Measurements from ENCODE around the gene ZNF418. TPM values are rescaled to one million over a fixed set of nuclear protein-coding genes. Genes with fewer than 3 reads are reported as not detected.
"Not testable (repeated sequence)": the region's sequence is repeated elsewhere in the genome, so short reads cannot be mapped to it uniquely, and the experiment has no call there.

ZNF418 gene
- total and polyA plus RNA-seq, 9 donors: 6.7 to 15.6 (median 8.4) TPM

GRCh38 chr19:57947088-57947418 lies 11.9 kb upstream of the ZNF418 start:
- Histone ChIP-seq H3K4me3 (ENCODE audit: low read length) (peak overlapping the region; percentile 69), H3K9me3 (replicated peaks; ENCODE audit: control insufficient read depth, low read depth, low read length) (peaks cover 34% of the 10 kb centered on the region), H3K4me1 (ENCODE audit: control insufficient read depth, insufficient read depth, low read length) (peaks cover 10% of the 10 kb centered on the region), H3K27ac (ENCODE audit: low read length) (peak overlapping the region; percentile 80), H3K36me3 (ENCODE audit: control insufficient read depth, insufficient read depth, low read length) (peaks cover 24% of the 10 kb centered on the region), H3K27me3 (ENCODE audit: control insufficient read depth, insufficient read depth, low read length) (no peaks in the 10 kb centered on the region)
- no peak for DNase-seq
- under 1% methylated on average over 14 of the region's 18 CpGs for WGBS (ENCODE audit: insufficient coverage)

- WGBS (ENCODE audit: insufficient coverage): 72% methylated on average over 2 of the region's 2 CpGs
- H3K27ac ChIP-seq (ENCODE audit: low read length): no peak overlapping the region
These were observed 11.1 kb upstream of the ZNF418 start for GRCh38 chr19:57946316-57946715.

GRCh38 chr19:57941593-57941992 lies 6.4 kb upstream of the ZNF418 start:
- Histone ChIP-seq H3K4me3 (ENCODE audit: low read length) (no peak overlapping the region), H3K27me3 (ENCODE audit: control insufficient read depth, insufficient read depth, low read length) (no peaks in the 10 kb centered on the region), H3K36me3 (ENCODE audit: control insufficient read depth, insufficient read depth, low read length) (peaks cover 40% of the 10 kb centered on the region), H3K4me1 (ENCODE audit: control insufficient read depth, insufficient read depth, low read length) (peaks cover 6% of the 10 kb centered on the region), H3K9me3 (replicated peaks; ENCODE audit: control insufficient read depth, low read depth, low read length) (peaks cover 58% of the 10 kb centered on the region), H3K27ac (ENCODE audit: low read length) (no peak overlapping the region)
- WGBS (ENCODE audit: insufficient coverage): 100% methylated on average over 2 of the region's 3 CpGs
- DNase-seq: no peak

More at GRCh38 chr19:57946316-57946715, 11.1 kb upstream of the ZNF418 start:
- no peaks in the 10 kb centered on the region for H3K27me3 ChIP-seq (ENCODE audit: control insufficient read depth, insufficient read depth, low read length)
- H3K4me3 ChIP-seq (ENCODE audit: low read length): peak overlapping the region; percentile 69
- peaks cover 31% of the 10 kb centered on the region for H3K36me3 ChIP-seq (ENCODE audit: control insufficient read depth, insufficient read depth, low read length)
- H3K4me1 ChIP-seq (ENCODE audit: control insufficient read depth, insufficient read depth, low read length): peaks cover 10% of the 10 kb centered on the region
- no peak for DNase-seq
- H3K9me3 ChIP-seq (replicated peaks; ENCODE audit: control insufficient read depth, low read depth, low read length): peaks cover 40% of the 10 kb centered on the region

GRCh38 chr19:57935731-57936130 lies 529 bp upstream of the ZNF418 start:
- Histone ChIP-seq H3K4me1 (ENCODE audit: control insufficient read depth, insufficient read depth, low read length) (peaks cover 5% of the 10 kb centered on the region), H3K27me3 (ENCODE audit: control insufficient read depth, insufficient read depth, low read length) (no peaks in the 10 kb centered on the region), H3K27ac (ENCODE audit: low read length) (no peak overlapping the region), H3K36me3 (ENCODE audit: control insufficient read depth, insufficient read depth, low read length) (peaks cover 23% of the 10 kb centered on the region), H3K9me3 (replicated peaks; ENCODE audit: control insufficient read depth, low read depth, low read length) (peaks cover 54% of the 10 kb centered on the region), H3K4me3 (ENCODE audit: low read length) (no peak overlapping the region)
- no peak for DNase-seq
- WGBS (ENCODE audit: insufficient coverage): 86% methylated on average over 9 of the region's 12 CpGs

GRCh38 chr19:57927587-57927986 lies 7.6 kb downstream of the ZNF418 start:
- no peak for DNase-seq
- no peak overlapping the region for H3K4me3 ChIP-seq (ENCODE audit: low read length)

GRCh38 chr19:57916168-57916995 lies 18.8 kb downstream of the ZNF418 start, which contains the start of gene ZNF417:
ZNF417 (minus strand) TSS chr19:57916592; CDS start chr19:57916411, 181 bp downstream.
- peaks cover 30% of the 10 kb centered on the region for H3K36me3 ChIP-seq (ENCODE audit: control insufficient read depth, insufficient read depth, low read length)
- DNase-seq: peak; percentile 99
- not testable (repeated sequence) for H3K27me3 ChIP-seq (ENCODE audit: control insufficient read depth, insufficient read depth, low read length); H3K9me3 ChIP-seq (replicated peaks; ENCODE audit: control insufficient read depth, low read depth, low read length); H3K4me1 ChIP-seq (ENCODE audit: control insufficient read depth, insufficient read depth, low read length)
- peak within 1 kb of the TSS; percentile 57 for H3K27ac ChIP-seq (ENCODE audit: low read length)
- WGBS (ENCODE audit: insufficient coverage): 0% methylated on average over 28 of the region's 51 CpGs
- H3K4me3 ChIP-seq (ENCODE audit: low read length): peak within 1 kb of the TSS; percentile 76

More at GRCh38 chr19:57927587-57927986, 7.6 kb downstream of the ZNF418 start:
- 98% methylated on average over 4 of the region's 4 CpGs for WGBS (ENCODE audit: insufficient coverage)
- peaks cover 70% of the 10 kb centered on the region for H3K9me3 ChIP-seq (replicated peaks; ENCODE audit: control insufficient read depth, low read depth, low read length)
- no peaks in the 10 kb centered on the region for H3K27me3 ChIP-seq (ENCODE audit: control insufficient read depth, insufficient read depth, low read length)
- peaks cover 67% of the 10 kb centered on the region for H3K36me3 ChIP-seq (ENCODE audit: control insufficient read depth, insufficient read depth, low read length)
- H3K27ac ChIP-seq (ENCODE audit: low read length): no peak overlapping the region
- no peaks in the 10 kb centered on the region for H3K4me1 ChIP-seq (ENCODE audit: control insufficient read depth, insufficient read depth, low read length)

- 100% methylated on average over 2 of the region's 3 CpGs for WGBS (ENCODE audit: insufficient coverage)
These were observed 20.7 kb downstream of the ZNF418 start for GRCh38 chr19:57914531-57914930.

GRCh38 chr19:57907394-57907793 lies 27.8 kb downstream of the ZNF418 start:
- Histone ChIP-seq H3K9me3 (replicated peaks; ENCODE audit: control insufficient read depth, low read depth, low read length) (peaks cover 6% of the 10 kb centered on the region), H3K27ac (ENCODE audit: low read length) (no peak overlapping the region), H3K27me3 (ENCODE audit: control insufficient read depth, insufficient read depth, low read length) (no peaks in the 10 kb centered on the region), H3K4me3 (ENCODE audit: low read length) (no peak overlapping the region), H3K36me3 (ENCODE audit: control insufficient read depth, insufficient read depth, low read length) (peaks cover 34% of the 10 kb centered on the region), H3K4me1 (ENCODE audit: control insufficient read depth, insufficient read depth, low read length) (no peaks in the 10 kb centered on the region)
- DNase-seq: no peak
- no CpG with 5 or more reads among the region's 3 CpGs for WGBS (ENCODE audit: insufficient coverage)

More at GRCh38 chr19:57914531-57914930, 20.7 kb downstream of the ZNF418 start:
- Histone ChIP-seq H3K27me3 (ENCODE audit: control insufficient read depth, insufficient read depth, low read length) (no peaks in the 10 kb centered on the region), H3K36me3 (ENCODE audit: control insufficient read depth, insufficient read depth, low read length) (peaks cover 30% of the 10 kb centered on the region), H3K27ac (ENCODE audit: low read length) (no peak overlapping the region), H3K9me3 (replicated peaks; ENCODE audit: control insufficient read depth, low read depth, low read length) (peaks cover 9% of the 10 kb centered on the region), H3K4me3 (ENCODE audit: low read length) (no peak overlapping the region), H3K4me1 (ENCODE audit: control insufficient read depth, insufficient read depth, low read length) (peaks cover 4% of the 10 kb centered on the region)
- no peak for DNase-seq

GRCh38 chr19:57905258-57905657 lies 29.9 kb downstream of the ZNF418 start:
- DNase-seq: no peak
- peaks cover 18% of the 10 kb centered on the region for H3K36me3 ChIP-seq (ENCODE audit: control insufficient read depth, insufficient read depth, low read length)
- 100% methylated on average over 2 of the region's 6 CpGs for WGBS (ENCODE audit: insufficient coverage)
- H3K9me3 ChIP-seq (replicated peaks; ENCODE audit: control insufficient read depth, low read depth, low read length): peaks cover 2% of the 10 kb centered on the region
- no peak overlapping the region for H3K27ac ChIP-seq (ENCODE audit: low read length)
- H3K27me3 ChIP-seq (ENCODE audit: control insufficient read depth, insufficient read depth, low read length): no peaks in the 10 kb centered on the region
- no peak overlapping the region for H3K4me3 ChIP-seq (ENCODE audit: low read length)
- no peaks in the 10 kb centered on the region for H3K4me1 ChIP-seq (ENCODE audit: control insufficient read depth, insufficient read depth, low read length)

- Histone ChIP-seq H3K4me3 (ENCODE audit: low read length) (no peak overlapping the region), H3K27ac (ENCODE audit: low read length) (no peak overlapping the region), H3K27me3 (ENCODE audit: control insufficient read depth, insufficient read depth, low read length) (no peaks in the 10 kb centered on the region), H3K4me1 (ENCODE audit: control insufficient read depth, insufficient read depth, low read length) (no peaks in the 10 kb centered on the region), H3K9me3 (replicated peaks; ENCODE audit: control insufficient read depth, low read depth, low read length) (peaks cover 1% of the 10 kb centered on the region), H3K36me3 (ENCODE audit: control insufficient read depth, insufficient read depth, low read length) (peaks cover 11% of the 10 kb centered on the region)
- WGBS (ENCODE audit: insufficient coverage): 79% methylated on average over 5 of the region's 7 CpGs
- DNase-seq: no peak
These were observed 31.5 kb downstream of the ZNF418 start for GRCh38 chr19:57903618-57904184.
